Activated CD8-positive, alpha-beta memory T cell treated with anti-CD3 and anti-CD28 coated beads for 24 hours (primary cell): ENCODE data around the gene FMNL2.

Source experiments
- DNase-seq: peaks from one replicate; pipeline ENCODE4 v3.0.0-alpha.2; 2020

FMNL2 gene

DNA sequence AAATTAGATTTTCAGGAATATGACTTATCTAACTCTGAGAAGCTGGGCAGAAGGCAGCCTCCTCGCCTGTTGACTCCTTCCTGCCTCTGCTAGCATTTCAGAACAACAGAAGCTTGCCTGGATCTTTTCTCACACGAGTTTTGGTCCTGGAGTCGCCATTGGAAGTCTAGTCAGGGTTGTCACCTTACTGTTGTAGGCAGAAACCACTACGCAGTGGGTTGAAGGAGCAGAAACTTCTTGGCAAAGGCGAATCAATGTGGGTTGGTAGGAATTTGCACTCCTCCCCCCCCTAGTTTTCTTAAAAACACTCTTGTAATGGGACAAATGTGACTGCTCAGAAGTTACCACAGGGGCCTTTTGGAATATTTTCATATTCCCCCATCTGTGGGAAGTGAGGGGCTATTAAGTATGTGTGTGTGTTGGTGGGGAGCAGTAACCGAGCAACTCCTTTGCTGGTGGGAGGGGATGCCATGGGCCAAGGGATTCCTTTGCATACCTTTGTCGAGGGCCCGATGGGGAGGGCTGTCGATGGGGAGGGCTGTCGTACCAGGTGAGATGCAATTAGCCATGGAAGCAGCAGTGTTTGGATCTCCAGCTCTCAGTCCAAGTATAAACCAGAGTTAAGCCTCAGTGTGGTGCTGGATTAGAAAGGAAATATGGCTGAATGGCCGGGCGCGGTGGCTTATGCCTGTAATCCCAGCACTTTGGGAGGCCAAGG, 117.4 kb downstream of the FMNL2 start:
- DNase-seq: no peak

- DNase-seq: no peak
Measured at GRCh38 chr2:152453129-152453911, 118.3 kb downstream of the FMNL2 start.

GRCh38 chr2:152454371-152454770, 119.4 kb downstream of the FMNL2 start:
- no peak for DNase-seq

DNA sequence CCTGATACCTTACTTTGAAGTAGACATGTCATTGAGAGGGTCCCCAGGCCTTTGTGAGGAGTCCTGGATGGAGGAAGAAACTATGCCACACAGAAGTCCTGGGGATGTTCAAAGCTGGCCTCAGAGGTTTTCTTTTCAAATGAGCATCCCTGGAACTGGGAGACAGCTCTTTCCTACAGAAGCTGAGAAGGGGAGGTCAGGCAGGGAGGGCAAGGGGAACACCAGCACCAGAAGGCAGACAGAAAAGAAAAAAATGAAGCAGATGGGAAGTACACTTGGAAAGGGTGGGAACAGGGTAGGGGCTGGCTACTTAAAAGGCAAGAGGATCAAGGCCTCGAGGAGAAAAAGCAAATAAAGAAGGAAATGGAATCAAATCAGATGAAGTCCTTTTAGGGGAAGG, 120.0 kb downstream of the FMNL2 start:
- DNase-seq: no peak

GRCh38 chr2:152455738-152456137, 120.8 kb downstream of the FMNL2 start:
- DNase-seq: no peak

GRCh38 chr2:152456262-152456661, 121.3 kb downstream of the FMNL2 start:
- DNase-seq: no peak

DNA sequence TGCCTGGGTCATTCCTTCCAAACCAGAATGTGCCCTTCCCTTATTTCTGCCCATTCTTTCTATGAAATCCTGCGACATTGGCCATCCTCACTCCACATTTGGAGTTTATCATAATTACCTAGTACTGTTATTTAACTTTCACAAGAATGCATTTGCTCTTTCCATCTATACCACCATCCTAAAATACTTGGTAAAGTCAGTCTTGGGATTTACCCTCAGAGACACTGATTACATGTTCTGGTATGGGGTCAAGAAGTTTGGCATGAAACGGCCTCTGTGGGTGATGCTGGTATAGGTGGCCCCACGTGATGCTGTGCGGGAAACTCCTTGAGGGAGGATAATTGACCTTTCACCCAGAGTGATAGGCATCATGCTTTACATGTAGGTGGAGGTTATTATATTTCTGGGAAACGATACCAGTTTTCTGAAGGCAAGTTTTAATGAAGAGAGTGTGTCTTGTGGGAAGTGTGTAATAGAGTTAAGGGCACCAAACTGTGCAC, 123.5 kb downstream of the FMNL2 start:
- DNase-seq: no peak

DNA sequence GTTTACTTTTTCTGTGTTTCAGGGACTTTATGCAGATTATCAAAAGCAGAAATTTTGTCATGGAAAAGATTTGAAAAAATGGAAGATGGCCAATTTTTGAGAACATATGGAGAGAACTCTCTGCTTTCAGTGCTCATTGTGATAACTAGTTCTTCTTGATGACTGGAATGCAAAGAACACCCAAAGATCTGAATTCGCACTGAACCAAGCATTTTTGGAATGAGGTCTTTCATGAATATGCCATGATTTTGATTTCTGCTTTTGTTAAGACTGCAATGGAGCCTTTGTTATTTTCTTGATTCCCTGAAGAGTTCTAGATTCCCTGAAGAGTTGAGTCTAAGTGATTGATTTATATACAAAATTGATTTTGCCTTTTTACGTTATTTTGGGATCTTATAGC, 124.1 kb downstream of the FMNL2 start:
- no peak for DNase-seq

GRCh38 chr2:152460567-152460966, 125.6 kb downstream of the FMNL2 start:
- DNase-seq: no peak

- no peak for DNase-seq
Measured at GRCh38 chr2:152462120-152462519, 127.1 kb downstream of the FMNL2 start.

DNA sequence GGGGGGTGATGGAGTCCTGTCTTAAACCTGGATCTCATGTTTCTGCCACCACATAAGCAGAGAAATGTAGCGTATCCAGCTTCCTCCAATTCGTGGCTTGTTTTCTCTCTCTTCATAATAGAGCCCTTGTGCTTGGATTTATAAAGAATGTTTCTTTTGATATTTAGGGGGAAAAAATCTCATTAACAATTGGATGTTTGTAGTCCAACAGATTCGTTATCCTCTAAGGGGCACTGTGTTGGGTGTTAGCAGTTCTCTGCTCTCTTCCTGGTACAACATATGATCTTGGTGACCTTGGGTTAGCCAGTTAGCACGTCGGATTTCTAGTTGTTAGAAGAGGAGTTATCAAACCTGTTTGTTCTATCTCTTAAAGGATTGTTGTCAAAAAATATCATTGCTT, 127.8 kb downstream of the FMNL2 start:
- DNase-seq: no peak

GRCh38 chr2:152464851-152465470, 130.0 kb downstream of the FMNL2 start:
- DNase-seq: no peak

GRCh38 chr2:152465541-152465940, 130.6 kb downstream of the FMNL2 start:
- no peak for DNase-seq

GRCh38 chr2:152466041-152466440, 131.1 kb downstream of the FMNL2 start:
- no peak for DNase-seq

GRCh38 chr2:152466980-152467676, 132.2 kb downstream of the FMNL2 start:
- DNase-seq: no peak

DNA sequence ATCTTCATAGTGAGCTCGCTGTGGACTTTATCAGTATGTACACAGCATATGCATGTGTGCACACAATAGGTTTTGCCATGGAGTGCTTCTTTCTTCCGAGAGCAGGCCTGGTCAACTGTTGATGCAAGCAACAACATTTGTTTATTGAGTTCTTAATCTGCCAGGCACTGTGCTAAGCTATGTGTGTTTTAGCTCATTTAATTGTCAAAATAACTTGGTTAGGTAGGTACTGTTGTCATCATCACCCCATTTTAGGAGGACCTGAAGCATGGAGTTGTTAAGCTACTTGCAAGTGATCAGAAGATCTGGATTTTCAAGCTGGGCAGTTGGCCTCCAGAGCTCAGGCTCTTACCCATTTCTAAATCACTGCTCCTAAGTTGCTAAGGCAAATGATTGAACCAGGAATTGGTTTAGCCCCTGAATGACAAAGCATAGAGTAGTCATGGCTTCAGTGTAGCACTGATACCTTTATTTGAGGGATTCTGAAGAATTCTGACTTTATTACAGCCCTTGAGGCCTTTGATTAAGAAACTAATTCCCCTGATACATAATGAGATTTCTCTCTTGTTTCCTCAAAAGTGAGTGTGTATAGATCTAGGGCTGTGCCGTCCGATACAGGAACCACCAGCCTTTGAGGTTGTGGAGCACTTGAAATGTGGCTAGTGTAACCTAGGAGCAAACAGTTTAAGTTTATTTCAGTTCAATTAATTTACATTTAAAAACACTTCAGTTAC, 132.9 kb downstream of the FMNL2 start:
- no peak for DNase-seq

GRCh38 chr2:152468899-152469692, 134.1 kb downstream of the FMNL2 start:
- no peak for DNase-seq

DNA sequence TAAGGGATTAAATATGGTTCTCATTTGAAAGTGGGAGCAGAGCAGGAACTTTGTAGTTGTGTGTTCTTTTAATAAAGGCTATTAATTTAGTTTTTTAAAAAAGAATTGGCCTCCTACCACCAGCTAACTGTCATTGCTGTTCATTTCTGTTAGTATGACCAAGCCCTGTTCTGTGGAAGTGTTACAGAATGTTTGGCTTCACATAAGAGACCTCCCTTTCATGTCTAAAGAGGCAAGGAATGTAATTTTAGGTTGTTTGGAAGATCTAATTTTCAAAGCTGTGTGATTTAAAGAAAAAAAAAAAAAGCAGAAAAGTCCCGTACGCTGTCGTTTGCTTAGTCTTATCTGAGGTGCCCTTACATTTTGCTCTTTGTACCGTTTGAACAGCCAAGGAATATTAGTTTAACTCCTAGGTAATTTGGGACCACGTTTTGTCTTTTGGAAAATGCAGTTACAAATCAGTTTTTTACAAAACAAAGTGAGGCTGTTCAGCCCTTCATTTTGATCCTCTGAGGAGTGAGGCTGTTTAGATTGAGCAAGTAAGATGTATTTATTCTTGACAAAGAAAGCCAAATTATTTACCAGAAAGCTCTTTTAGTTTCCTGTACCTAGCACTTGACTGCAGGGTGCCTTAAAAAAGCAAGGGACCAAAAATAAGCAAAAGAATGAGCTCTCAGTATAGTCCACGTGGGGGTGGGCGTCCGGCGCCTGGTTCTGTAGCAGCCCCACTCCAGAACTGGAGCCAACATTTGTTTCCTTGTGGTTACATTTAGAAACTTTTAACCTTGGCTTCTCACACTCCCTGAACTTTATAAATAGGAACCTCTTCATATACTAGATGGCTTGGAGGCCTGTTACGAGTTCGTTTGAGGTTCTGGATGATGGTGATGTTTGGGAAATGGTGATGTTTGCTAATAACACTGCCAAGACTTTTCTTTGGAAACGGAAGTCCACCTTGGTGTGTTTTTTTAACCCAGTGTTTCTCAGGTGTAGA, 136.2 kb downstream of the FMNL2 start:
- DNase-seq: no peak

DNA sequence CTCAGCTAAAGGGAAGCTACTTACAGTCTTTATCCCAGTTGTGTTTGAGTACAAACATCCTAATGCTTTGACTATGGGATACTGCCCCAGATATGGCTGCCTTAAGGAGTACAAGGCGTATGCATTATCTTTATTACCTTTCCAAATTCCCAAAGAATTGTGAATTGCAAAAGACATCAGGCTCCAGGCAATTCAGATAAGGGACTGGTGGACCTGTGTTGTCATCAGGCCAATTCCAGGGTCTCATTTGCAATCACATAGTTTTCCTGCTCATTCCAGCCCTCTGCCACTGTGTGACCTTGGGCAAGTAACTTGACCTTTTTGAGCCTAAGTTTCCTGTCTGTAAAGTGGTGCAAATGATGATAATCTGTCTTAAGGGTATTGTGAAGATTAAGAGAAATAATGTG, 137.5 kb downstream of the FMNL2 start:
- no peak for DNase-seq

DNA sequence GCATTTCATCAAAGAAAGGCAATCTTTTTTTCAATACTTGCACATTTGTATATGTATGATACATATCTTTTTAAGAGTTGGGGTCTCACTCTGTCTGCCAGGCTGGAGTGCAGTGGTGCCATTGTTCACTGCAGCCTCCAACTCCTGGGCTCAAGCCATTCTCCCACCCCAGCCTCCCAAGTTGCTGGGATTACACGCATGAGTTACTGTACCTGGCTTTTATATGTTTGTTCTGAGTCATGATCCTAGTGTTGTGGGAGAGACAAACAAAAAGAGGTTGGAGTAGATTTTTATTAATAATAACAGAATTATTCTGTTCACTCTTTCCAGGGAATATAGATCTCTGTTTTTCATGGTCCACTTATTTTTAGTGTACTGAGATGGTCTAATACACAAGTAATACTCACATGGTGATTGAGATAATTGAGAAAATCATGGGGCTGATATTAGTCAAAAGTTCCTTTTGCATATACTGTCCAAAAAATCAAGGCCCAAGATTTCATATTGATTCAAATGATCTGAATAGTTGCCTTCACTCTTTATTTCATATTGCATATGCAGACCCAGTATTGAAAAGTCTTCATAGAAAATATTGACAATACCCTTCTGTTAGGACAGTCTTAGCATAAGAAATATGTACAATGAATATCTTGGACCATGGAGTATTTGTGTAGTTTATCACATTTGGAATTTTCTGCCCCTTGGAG, 138.3 kb downstream of the FMNL2 start:
- no peak for DNase-seq
